Choroid plexus epithelial cell (primary cell): ENCODE measurements around the gene PPP1R1B.

Experiments
- DNase-seq: peaks from one replicate; pipeline ENCODE4 v3.0.0-alpha.2; 2010; ENCODE audit warnings: low read depth
- H3K4me3 ChIP-seq: 2 replicates; pipeline ENCODE4 v1.5.1; 2011; ENCODE audit warnings: low read depth, mild to moderate bottlenecking, control low read depth, low read length, moderate library complexity
- CTCF ChIP-seq: conservative IDR thresholded peaks from 2 replicates; pipeline ENCODE4 v1.5.1; 2011; ENCODE audit warnings: low read depth, mild to moderate bottlenecking, control low read depth, inconsistent platforms, low read length, moderate library complexity

Gene PPP1R1B

DNA sequence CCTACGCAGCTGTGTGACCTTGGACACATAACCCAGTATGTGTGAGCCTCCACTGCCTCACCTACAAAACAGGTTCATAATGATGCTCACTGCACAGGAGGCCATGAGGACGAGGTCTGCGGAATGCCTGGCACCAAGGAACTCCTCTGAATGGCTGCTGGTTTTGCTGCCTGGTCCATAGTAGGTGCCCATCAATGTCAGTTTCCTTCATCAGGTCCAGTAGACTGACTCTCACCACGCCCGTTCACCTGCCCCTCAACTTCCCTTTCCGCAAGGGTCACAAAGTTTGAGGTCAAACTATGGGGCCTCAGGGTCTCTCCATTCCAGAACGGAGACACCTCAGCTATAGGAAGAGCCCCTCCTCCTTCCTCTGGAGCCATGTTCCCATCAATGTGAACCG lies 50.3 kb downstream of the PPP1R1B start:
- no peak for DNase-seq
- H3K4me3 ChIP-seq = no peak overlapping the region
- no peak for TF ChIP-seq CTCF

DNA sequence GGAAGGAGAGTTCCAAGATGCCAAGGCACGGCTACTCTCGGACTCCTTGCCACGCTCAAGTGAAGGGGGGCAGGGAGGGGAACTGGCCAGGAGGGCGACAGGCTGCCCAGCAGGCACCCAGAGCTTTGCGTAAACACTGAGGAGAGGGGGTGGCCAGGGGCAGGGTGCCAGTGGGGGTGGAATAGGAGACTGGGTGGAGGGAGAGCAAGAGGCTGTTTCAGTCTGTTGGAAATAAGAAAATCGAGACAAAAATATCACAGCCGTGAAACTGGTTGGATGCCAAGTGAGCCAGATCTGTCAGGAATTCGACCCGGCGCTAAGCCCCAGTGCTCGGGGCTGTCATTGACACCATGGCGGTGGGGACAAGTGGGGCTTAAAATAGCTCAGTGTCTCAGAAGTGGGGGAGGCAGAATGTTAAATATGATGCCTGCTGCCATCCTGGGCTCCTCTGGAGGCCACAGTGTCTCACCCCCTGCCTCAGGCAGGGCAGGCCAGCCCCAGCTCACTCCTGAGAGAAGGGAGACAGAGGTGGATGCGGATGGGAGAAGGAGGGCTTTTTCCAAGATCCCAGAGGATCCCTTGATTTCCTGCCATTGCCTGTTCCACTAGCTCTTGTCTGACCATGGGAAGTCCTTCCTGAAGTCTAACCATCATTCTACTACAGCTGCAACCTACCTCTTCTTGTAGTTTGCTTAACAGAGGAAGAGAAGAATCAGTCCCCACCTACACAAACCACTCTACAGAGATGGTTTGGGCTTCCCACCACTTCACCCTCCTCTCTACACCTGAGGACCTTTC lies 51.0 kb downstream of the PPP1R1B start:
- no peak for DNase-seq
- no peak for TF ChIP-seq CTCF
- H3K4me3 ChIP-seq = no peak overlapping the region

DNA sequence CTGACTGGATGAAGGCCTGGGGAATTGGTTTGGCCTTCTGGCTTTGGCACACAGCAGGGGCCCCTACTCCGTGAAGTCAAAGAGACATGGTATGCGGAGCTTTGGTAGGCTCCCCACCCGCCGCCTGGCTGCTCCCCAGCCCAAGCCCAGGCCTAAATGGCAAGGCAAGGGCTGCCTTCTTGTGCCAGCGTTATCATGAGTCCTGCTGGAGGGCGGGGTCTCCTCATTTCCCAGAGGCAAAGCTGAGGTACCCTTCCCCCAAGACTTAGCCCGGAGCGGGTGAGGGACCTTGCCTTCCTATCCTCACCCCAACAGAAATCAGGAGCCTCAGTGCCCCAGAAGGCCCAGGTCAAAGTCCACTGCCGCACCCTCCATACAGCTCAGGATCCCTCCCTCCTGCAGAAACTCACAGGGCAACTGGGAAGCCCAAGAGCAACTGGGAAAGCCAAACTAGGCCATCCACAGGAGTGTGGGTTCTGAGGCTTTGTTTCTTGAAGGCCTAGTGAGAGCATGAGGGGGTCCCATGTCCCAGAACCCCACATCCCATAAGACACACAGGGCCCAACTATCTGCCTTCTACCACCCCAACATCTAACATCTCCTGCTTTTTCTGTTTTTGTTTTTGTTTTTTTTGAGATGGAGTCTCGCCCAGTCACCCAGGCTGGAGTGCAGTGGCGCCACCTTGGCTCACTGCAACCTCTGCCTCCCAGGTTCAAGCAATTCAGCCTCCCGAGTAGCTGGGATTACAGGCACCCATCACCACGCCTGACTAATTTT lies 51.8 kb downstream of the PPP1R1B start:
- H3K4me3 ChIP-seq = no peak overlapping the region
- no peak for DNase-seq
- TF ChIP-seq CTCF = no peak

- DNase-seq = no peak
- H3K4me3 ChIP-seq = no peak overlapping the region
- TF ChIP-seq CTCF = no peak
These were observed 52.9 kb downstream of the PPP1R1B start for GRCh38 chr17:39679521-39680192.

GRCh38 chr17:39683295-39683939 lies 56.7 kb downstream of the PPP1R1B start:
- no peak for TF ChIP-seq CTCF
- no peak overlapping the region for H3K4me3 ChIP-seq
- no peak for DNase-seq

DNA sequence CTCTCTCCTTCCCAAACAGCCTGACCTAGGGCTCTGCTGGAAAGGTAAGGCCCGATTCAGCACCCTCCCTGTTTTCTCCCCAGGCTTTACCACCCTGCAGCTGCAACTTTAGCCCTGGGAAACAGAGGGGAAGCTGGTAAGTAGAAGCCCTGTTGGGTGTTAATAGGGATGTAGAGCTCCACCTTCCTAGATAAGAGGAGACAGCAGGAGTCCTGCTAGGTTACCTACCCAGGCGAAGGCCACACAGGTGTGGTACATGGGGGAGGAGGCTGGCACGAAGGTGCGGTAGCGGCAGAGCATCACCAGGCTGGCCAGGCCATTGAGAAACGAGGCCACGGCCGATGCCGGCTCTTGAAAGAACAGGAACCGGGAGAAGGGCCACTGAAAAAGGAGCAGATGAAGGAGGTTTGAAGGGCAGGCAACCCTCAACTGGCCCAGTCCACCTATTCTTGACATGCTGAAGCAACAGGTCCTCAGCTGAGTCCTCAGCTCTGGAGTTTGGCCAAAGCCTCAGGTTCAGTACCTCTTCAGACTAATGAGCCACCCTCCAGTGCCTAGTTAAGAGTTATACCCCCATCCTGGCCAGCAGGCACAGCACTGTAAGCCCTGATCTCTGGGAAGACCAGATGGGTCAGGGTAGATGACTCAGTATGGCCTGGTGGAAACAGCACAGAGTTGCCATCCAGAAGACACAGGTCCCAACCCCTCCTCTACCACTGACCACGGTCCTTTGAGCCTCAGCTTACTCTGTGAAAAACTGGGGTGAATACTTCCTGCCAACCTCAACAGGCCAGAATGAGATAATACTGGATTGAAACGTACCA lies 57.8 kb downstream of the PPP1R1B start:
- TF ChIP-seq CTCF = no peak

More for the DNA sequence above, 57.8 kb downstream of the PPP1R1B start:
- H3K4me3 ChIP-seq = no peak overlapping the region
- no peak for DNase-seq
